A673 (cell line): ENCODE data around the gene SIGLEC9.

ENCODE experiments used
- CTCF ChIP-seq: fragments of 300-800, 200-600 bp; sonication (generic); conservative IDR thresholded peaks from 2 replicates; pipeline ENCODE4 v1.5.1; 2017; ENCODE audit warnings: low read depth, mild to moderate bottlenecking, antibody characterized with exemption, low read length, moderate library complexity, mixed read lengths
- EZH2 ChIP-seq: fragments of 200-600 bp; sonication (generic); IDR thresholded peaks from 2 replicates; pipeline ENCODE4 v1.6.1; 2017; ENCODE audit warnings: borderline replicate concordance, low read depth, mild to moderate bottlenecking, mixed read lengths, antibody characterized with exemption, low read length; ENCODE audit not compliant: poor library complexity, severe bottlenecking

- TF ChIP-seq CTCF = no peak
- TF ChIP-seq EZH2 = no peak
Observed at GRCh38 chr19:51122112-51122981, 2.4 kb upstream of the SIGLEC9 start.
